GM15510 (cell line): ENCODE measurements around the gene OCIAD1.

ENCODE experiments used
- POLR2A ChIP-seq: IDR thresholded peaks from 3 replicates; pipeline ENCODE4 v1.6.1; 2011; ENCODE audit warnings: borderline replicate concordance; ENCODE audit not compliant: insufficient read length; ENCODE audit errors: extremely low read depth

The OCIAD1 gene, protein sequence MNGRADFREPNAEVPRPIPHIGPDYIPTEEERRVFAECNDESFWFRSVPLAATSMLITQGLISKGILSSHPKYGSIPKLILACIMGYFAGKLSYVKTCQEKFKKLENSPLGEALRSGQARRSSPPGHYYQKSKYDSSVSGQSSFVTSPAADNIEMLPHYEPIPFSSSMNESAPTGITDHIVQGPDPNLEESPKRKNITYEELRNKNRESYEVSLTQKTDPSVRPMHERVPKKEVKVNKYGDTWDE

DNA sequence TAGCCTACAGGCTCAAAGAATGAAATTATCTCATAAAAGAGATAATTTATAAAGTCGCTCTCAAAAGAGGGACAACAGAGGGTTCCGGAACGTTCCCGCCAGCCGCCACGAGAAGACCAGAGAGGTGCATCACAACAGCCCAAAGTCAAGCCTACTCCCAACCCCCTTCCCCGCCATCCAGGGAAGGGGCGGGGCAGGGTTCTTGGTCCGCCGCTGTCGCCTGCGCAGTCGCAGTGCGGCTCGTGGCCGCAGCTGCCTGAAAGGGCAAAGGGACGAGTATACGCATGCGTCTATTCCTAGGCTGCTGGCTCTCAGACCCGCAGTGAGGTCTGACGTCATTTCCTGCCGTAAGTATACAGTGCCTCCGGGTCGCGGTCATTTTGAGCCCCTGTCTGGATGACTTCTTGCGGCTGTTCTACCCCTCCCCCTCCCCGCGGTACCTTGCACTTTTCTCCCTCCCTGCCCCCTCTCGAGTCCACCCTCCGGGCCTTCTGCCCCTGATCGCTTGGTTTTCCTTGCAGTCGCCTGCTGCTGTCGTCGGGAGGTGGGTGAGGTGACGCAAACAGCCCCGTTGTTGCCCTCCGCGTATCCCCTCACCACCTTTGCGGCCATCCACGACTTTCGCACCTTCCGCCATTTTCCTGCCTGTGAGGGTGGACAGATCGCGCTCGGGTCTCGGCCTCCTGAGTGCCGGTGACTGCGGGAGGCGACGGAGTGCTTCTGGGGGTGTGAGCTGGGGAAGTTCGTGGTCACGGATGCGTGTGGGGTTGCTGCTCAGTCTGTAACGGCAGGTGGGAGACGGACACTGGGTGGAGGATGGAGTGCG is at the start of gene OCIAD1:
Gene OCIAD1, plus strand, starts transcription at position 383 of the 826 bp plus-strand sequence. CDS start 1,537 bp downstream, outside the sequence.
- TF ChIP-seq POLR2A = peak; percentile 78

DNA sequence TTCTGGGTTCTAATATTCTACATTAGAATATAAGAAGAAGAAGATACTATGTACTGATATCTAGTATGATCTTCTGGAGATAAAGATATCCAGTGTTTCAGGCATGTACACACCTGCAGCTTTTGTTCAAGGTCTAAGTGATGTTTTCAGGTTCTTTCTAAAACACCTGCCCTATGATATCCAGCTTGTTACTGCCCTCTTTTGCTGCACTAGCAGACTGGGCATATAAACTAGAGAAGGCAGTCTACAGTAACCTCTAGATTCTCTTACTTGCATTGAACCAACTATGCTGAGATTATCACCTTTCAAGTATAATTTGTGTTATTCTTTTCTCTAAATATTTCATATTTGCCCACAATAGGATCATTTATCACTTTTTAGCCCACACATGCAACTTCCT is 48.9 kb upstream of the OCIAD1 start:
- no peak for TF ChIP-seq POLR2A

DNA sequence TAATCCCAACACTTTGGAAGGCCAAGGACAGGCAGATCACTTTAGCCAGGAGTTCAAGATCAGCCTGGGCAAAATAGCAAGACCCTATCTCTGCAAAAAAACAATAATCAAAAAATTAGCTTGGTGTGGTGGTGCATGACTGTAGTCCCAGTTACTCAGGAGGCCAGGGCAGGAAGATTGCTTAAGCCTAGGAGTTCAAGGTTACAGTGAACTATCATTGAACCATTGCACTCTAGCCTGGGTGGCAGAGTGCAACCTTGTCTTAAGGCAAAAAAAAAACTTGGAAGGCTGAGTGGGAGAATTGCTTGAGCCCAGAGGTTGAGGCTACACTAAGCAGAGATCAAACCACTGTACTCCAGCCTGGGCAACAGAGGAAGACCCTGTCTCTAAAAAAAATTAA is 45.6 kb upstream of the OCIAD1 start:
- TF ChIP-seq POLR2A = no peak

DNA sequence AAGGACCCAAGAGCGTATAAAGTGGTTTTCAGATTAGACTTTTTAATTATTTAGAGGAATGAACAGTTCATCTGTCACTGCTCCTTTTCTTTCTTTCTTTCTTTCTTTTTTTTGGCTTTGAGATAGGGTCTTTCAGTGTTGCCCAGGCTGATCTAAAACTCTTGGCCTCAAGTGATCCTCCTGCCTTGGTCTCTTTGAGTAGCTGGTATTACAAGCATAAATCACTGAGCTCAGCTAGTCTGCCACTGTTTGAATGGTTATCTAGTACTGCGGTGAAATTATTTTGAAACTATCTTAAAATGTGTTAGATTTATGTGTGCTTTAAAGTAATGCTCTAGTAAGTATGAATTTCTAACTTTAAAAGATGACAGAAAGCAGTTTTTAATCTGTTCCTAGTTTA is 44.3 kb upstream of the OCIAD1 start:
- TF ChIP-seq POLR2A = no peak

DNA sequence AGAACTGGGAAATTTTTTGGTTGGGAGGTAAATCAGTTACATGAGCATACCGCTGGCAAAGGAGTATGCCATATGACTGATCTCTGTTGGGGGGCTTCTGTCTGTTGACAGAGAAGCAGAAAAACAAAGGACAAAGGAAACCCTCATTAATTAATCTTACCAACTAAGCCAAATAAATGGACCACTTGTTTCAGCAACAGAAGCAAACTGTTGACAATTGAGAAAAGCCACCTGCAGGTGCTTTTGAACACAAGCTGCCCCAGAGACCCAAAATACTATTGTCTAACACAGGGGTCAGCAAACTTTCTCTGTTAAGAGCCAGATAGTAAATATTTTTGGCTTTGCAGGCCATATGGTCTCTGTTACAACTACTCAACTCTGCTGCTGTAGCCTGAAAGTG is 43.8 kb upstream of the OCIAD1 start:
- TF ChIP-seq POLR2A = no peak

DNA sequence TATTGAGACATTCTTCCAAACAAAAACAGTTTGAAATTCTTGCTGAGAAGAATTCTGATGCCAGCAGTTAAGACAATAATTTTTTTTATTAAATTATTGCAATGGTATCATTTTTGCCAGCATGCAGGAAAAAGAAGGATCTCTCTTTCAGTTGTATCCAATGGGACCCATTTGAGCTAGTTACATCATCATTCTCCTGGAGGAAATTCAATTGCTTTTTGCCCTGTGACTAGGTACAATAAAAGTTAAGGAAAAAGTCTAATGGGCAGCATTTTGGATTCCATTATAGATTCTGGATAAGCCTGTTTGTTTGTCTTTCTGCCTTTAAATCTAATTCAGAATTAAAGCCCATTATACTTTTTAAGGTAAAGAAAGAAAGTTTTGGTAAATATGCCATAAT is 40.3 kb upstream of the OCIAD1 start:
- TF ChIP-seq POLR2A = no peak

DNA sequence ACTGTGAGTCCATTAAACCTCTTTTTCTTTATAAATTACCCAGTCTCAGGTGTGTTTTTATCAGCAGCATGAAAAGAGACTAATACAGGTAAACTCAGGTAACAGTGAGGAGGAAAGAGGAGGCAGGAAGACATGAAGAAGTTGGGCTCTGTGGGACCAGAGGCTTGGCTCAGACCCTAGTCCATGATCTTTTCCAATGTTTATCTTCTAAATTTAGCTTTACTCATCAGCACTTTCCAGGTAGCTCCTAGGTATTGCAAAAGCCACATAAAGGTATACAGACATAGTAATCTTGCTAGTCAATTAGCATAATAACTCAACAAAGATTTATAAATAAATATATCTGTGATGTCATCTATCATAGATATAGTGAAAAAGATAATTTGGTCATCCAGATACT is 39.6 kb upstream of the OCIAD1 start:
- no peak for TF ChIP-seq POLR2A

DNA sequence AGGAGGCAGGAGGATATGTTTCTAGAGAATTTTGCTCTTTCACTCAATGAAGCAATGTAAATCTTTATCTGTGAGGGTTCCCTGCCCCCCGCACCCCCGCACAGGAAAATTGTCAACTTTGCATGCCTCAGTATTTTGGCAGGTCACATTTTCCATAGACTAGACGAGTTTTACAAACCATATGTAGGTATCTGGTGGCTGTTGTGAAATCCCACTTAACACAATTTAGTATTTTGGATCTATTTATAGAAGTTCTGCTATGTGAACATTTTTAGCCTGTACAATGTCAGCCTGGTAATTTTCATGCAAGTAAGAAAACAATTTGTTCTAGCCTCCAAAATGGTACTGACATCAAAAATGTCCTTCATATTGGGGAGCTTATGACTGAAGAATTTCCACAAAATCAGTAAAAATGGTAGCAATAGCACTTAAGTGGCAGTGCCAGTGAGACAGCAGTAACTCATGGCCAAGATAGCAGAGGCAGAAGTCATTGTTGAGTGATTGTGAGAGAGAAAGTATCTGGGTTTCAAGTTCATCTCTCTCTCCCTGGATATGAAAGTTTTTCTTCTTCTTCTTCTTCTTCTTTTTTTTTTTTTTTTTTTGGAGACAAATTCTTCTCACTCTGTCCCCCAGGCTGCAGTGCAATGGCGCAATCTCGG is 38.4 kb upstream of the OCIAD1 start:
- no peak for TF ChIP-seq POLR2A

DNA sequence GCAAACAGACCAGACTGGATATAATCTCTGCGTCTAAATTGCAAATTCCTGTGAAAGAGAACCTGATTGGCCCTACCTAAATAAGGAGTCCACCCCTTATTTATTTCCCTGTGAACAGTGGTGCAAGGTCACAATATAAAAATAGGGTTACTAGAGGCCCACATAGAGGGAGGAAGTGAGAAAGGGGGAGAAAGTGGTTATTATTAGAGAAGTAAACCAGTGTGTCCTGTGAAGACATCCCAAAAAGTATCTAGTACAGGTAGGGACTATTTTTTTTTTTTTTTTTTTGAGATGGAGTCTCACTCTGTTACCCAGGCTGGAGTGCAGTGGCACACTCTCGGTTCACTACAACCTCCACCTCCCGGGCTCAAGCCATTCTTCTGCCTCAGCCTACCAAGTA is 35.8 kb upstream of the OCIAD1 start:
- no peak for TF ChIP-seq POLR2A

DNA sequence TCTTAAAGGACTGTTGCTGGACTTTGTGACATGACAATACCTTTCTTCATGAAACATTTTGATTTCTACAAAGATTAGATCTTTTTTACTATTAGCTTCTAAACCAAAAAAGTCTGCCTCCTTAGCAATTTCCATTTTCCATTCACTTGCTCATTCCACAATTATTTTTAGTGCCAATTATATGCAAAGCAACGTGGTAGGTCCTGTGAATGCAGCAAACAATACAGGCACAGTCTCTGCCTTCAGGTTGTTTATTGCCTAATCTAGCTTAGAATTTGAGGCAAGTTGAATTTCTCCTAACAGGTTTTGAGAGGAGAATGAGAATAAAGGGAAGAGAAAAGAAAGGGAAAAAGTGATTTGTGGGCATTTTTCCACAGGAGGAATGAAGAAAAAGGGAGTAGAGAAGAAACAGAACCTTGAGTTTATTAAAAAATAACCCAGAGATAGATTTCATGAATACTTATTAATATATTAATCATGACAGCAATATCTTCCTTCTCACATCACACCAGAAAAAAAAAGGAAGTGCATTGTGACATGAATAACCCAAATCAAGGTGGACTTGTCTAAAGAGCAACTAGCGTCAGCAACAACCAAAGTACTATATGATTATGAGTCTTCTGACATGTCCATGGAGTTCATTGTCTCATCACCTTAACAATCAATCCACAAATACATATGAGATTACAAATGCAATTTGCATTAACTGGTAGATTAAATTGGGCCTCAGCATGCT is 34.5 kb upstream of the OCIAD1 start:
- TF ChIP-seq POLR2A = no peak

DNA sequence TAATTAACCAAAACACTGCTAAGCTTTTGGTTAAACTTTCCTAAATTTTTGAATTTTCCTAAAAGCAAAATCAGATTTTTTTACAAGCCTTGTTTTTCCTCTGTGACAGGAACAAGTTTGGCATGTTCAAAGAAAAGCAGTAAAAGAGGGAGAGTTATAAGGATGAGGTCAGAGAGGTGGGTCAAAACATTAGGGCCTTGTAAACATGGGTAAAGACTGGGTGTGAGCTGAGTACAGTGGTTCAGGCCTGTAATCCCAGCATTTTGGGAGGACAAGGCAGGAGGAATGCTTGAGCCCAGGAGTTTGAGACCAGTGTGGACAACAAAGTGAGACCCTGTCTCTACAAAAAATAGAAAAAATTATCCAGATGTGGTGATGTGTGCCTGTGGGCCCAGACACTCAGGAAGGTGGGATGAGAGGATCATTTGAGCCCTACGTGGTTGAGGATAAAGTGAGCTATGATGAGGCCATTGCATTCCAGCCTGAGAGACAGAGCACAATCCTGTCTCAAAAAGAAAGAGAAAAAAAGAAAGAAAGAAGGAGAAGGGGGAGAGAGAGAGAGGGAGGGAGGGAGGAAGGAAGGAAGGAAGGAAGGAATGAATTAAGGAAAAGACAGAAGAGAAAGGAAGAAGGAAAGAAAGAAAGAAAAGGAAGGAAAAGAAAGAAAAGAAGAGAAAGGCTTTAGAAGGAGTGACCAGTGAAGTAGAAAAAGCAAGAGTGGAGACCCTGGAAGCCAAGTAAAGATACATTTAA is 33.8 kb upstream of the OCIAD1 start:
- TF ChIP-seq POLR2A = no peak

DNA sequence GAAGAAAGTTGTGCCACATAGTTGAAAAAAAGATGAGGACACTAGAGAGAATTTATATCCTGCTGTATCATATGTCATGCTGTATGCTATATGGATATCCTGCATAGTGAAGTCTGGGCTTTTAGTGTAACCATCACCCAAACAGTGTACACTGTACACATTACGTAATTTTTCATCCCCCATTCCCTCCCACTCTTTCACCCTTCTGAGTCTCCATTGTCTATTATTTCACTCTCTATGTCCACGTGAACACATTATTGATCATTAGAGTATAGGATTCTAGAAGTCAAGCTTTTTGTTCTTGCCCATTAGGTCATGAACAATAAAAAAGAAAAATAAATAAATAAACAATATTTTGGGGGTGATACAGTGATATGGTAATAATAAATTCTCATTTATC is 32.8 kb upstream of the OCIAD1 start:
- TF ChIP-seq POLR2A = no peak

DNA sequence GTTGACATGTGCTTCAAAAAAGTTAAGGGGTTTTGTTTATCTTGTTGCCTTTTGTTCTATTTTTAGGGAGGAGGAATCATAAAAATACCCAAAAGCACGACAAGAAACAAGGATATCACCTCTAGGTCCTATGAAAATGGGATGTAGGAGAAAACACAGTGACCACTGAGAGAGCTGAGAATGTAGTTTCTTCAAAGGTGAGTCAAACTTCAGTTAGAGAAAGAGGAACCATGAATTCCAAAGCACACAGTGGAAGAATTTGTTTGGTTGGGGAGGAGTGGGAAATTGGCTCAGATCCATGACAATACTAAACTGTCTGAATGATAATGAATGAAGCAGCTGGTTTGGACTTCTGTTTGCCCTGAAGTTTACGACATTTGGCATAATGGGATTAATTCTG is 31.7 kb upstream of the OCIAD1 start:
- no peak for TF ChIP-seq POLR2A

DNA sequence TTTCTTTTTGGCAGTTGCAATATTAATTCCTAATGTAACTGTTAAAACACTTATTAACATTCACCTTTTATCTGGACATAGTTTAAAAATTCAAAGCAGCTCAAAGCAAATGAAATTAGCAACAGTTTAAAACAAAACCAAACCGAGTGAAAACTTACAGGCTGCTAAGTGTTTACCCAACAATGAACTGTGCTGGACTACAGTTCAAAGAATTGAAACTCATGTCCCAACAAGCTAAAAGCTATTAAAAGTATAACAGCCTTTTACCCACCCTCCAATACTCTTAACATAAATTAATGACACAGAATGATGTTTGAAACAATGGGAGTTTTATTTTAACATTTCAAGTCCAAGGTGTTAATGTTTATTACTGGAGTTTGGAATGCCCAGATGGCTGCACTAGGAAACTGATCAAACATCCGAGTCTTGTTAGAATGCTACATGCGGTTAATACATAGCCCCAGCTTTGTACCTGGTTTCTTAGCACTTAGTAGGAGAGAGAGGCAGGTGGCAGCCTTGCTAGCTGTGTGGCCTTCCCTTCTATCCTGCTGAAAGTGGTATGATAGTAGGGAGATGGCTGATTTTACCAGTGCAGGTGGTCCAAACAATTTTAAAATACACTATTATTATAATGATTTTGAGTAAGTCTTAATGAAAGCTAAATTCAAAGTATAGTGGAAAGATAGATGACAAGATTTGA is 29.7 kb upstream of the OCIAD1 start:
- no peak for TF ChIP-seq POLR2A

DNA sequence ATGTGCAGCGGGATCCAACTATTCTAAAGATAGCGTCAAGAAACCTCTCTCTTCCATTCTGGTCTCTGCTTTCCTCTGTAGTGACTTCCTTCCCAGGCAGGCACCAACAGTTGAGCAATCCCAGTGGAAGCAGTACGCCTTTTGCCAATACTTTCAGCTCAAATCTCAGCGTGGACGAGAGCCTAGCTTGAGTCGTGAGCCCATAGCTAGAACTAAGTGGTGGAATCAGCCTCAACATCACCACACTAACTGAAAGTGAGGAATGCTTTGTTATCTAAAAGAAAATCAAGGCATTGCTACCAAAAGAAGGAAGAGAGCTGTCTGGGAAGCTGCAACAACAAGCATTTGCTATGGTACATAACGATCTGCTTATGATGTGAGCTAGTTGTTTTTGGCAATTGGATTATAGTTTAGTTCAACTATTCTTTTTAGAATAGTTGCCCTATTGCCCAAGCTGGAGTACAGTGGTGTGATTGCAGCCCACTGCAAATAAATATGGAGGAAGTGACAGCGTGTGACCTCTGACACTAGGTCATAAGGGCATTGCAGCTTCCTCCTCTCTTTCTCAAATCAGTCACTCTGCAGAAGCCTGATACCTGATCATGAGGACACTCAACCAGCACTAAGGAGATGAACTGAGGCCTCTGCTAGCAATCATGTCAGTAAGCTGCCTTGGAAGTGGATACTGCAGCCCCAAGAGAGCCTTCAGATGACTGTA is 26.1 kb upstream of the OCIAD1 start:
- no peak for TF ChIP-seq POLR2A
